ENCODE results near the gene SCO2.

The SCO2 gene

GRCh38 chr22:50490531-50491308 lies 34.7 kb downstream of the SCO2 start:
- no peak for DNase-seq

DNA sequence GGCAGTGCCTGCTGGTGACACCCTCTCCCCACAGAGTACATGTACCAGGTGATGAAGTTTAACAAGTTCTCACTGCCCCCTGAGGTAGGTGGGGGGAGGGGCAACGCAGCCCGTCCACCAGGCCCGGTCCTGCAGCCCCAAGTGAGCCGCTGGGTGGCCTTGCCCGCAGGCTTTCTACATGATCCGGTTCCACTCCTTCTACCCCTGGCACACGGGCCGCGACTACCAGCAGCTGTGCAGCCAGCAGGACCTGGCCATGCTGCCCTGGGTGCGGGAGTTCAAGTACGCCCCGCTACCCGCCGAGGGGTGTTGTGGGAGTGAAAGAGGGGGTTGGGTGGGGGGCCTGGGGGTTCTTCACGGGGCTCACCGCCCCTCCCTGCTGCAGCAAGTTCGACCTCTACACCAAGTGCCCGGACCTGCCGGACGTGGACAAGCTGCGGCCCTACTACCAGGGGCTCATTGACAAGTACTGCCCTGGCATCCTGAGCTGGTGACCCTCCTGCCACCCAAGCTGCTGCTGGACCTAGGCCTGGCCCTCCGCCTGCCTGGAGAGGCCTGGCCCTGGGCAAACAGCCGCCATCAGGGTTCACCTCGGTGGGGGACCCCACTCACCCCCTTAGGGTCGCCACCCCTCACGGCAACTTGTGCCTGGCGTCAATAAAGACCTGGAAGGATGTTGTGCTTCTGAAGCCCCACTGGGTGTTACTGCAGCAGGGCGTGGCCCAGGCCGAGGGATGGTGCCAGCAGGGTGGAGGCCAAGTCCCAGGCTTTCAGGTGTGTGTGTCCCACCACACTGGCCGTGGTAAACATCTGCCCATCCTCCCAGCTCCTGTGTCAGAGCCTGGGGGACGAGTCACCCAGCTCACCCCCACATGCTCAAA lies 35.8 kb downstream of the SCO2 start:
- no peak for DNase-seq

GRCh38 chr22:50488886-50489285 lies 36.5 kb downstream of the SCO2 start:
- no peak for DNase-seq

- DNase-seq, result no peak
Observed at GRCh38 chr22:50488006-50488677, 37.3 kb downstream of the SCO2 start.

- DNase-seq, result no peak
Observed at GRCh38 chr22:50487290-50488005, 38.0 kb downstream of the SCO2 start.

GRCh38 chr22:50486561-50487289 lies 38.7 kb downstream of the SCO2 start, which contains the start of gene MIOX:
Gene MIOX (plus strand): TSS chr22:50486859. CDS start chr22:50486898, 39 bp downstream.
- no peak for DNase-seq

- DNase-seq, result no peak
Observed at GRCh38 chr22:50485221-50486131, 39.9 kb downstream of the SCO2 start.

DNA sequence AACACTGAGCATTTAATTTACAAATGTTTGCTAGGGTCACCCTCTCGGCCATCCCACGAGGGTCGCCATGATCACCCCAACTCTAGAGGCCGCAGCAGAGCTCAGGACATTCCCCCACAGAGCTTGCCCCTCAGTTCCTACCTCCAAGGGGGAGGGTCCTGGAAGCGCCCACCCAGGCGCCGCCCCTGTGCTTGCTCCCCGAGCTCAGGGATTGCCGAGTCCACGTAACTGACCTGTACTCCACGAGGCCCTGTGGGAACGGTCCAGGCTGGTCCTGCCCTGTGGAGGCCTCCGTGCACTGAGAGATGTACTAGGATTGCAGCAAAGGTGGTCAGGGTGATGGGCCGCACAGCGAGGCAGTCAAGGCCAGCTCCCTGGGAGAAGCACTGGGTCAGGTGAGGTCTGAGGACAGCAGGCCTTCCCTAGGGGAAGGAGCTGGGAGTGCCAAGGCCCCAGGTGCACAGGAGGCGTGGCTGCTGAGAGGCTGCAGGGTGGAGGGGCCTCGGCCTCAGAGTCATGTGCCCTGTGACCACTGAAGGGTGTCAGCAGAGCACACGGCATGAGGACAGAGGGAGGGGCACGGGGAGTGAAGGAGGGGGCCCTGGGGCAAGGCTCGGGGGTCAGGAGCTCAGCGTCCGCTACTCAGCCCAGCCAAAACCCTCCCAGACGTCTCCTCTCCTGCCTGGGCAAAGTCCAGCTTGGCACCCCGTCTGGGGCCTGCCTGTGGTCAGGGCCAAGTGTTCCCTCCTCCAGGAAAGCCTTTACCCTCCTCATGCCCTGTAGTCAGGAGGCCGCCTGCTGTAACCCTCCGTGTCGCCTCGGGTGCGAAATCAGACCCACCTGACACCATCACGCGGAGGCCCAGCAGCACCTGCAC lies 41.2 kb downstream of the SCO2 start:
- no peak for DNase-seq

GRCh38 chr22:50483556-50483955 lies 41.8 kb downstream of the SCO2 start:
- DNase-seq, result no peak

DNA sequence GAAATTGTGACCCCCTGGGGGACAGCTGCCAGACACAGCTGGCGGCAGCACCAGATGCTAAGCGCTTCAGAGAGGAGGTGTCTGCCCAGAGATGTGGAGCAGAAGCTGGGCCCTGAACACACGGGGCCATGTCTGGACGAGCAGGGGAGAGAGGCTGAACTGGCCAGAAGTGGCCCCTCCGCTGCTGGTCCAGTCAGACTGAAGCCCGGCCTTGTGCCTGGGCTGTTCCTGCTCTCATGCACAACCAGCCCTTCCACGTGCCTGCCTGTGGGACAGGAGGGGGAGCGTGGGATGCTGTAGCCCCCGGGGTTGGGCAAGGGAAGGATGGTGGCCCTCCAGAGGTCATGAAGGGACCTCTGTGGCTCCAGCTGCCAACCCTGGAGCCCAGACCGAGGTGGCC lies 42.3 kb downstream of the SCO2 start:
- no peak for DNase-seq

DNA sequence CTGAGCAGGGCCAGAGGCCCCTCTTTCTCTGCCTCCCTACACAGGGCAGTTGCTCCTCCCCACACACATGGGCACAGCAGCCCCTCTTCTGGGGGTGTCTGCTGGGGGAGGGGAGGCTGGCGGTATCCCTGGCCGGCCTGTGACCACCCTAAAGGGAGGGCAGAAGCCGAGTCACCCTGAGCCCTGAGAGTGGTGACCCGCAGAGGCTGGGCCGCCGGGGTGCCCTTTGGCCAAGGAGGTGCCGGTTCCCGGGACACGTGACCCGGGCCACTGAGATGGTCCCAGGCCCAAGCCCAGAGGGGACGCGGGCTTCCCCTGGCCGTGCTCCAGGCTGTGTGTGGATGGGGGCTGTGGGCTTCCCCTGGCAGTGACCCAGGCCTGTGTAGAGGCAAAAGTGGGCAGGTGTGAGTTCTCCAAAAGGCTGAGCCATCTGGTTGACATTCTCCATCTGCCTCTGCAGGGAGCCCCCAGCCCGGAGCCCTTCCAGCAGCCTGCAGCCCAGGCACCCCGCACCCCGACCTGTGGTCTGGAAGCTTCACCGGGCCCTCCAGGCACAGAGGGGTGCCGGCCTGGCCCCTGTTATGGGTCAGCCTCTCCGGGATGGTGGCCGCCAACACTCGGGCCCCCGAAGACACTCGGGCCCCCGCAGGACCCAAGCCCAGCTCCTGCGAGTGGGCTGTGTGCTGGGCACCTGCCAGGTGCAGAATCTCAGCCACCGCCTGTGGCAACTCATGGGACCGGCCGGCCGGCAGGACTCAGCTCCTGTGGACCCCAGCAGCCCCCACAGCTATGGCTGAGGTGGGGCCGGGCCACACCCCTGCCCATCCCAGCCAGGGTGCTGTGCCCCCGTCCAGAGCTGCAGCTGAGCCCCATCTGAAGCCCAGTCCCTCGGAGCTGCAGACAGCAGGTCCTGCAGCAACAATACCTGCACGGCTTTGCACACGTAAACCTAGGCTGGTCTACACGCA lies 43.0 kb downstream of the SCO2 start:
- DNase-seq, result no peak

- peak; percentile 90 for DNase-seq
Observed at GRCh38 chr22:50481440-50482106, 43.8 kb downstream of the SCO2 start, which contains the start of gene ADM2. Gene ADM2 (plus strand): TSS chr22:50481543. CDS start chr22:50481848, 305 bp downstream.

- DNase-seq, result no peak
Observed at GRCh38 chr22:50481045-50481439, 44.4 kb downstream of the SCO2 start.

DNA sequence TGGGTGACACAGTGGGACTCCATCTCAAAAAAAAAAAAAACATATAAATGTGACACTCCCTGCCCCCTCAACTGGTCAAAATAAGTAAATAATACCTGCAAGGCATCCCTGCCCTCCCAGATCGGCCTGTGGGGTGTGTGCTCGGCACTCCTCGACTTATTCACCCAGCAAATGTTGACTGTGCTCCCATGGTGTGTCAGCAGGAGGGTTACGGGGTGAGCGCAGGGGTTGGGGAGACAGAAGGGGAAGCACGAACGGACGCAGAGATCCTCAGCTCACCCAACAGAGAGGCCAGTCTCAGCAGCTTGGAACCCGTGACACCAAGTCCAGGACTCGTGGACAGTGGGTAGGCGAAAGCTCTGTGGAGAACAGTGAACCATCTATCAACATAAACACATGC lies 45.7 kb downstream of the SCO2 start:
- no peak for DNase-seq

DNA sequence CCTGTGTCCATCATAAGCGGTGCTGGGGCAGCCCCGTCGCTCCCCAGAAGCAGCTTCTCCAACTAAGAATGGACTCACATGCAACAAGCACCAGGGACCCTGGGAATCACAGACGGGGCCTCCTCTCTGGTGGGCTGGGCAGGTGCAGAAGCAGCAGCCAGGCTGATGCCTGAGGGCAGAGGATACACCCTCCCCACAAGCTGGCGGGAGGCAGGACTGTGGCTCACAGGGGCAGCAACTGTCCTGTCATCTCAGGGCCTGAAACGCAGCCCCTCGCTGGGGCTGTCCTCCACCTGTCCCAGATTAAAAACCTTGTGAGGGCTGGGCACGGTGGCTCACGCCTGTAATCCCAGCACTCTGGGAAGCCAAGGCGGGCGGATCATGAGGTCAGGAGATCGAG lies 47.5 kb downstream of the SCO2 start:
- DNase-seq, result no peak

GRCh38 chr22:50476868-50477267 lies 48.5 kb downstream of the SCO2 start:
- no peak for DNase-seq

DNA sequence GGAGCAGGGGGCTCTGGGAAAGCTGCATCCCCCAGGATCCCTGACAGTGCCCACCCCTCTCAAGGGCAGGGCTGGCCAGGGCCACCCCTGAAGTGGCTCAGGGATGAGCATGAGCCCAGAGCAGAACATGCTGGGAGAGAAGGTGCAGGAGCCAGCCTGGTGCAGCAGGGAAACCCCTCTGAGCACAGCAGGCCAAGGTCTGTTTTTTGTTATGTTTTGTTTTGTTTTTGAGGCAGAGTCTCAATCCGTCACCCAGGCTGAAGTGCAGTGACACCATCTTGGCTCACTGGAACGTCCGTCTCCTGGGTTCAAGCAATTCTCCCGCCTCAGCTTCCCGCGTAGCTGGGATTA lies 49.8 kb downstream of the SCO2 start:
- DNase-seq, result no peak
